ENCODE data around the gene ZFC3H1. TPM values are rescaled to one million over a fixed set of nuclear protein-coding genes. Genes with fewer than 3 reads are reported as not detected.

ZFC3H1 gene
- total and polyA plus RNA-seq, 5 donors = 12.4 to 29.5 (median 22.4) TPM

DNA sequence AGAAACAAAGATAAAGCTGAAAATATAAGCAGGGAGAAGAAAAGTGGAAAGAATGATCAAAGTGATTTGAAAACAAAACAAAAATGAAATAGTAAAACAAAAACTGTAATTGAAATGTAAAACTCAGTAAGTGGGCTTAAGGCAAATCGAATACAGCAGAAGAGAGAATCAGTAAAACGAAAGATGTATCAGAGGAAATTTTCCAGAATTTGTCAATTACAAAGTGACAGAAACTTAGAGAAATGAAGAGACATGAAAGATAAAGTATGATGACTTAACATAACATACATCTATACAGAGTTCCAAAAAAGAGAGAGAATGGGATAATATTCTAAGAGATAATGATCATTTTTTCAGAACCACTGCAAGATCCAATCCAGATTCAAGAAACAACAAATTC lies 10.5 kb downstream of the ZFC3H1 start:
- WGBS = 97% methylated on average over 2 of the region's 2 CpGs
- Histone ChIP-seq H3K9me3 (ENCODE audit: control insufficient read depth, low read length) (no peaks in the 10 kb centered on the region), H3K4me3 (ENCODE audit: low read length) (no peak overlapping the region), H3K27ac (ENCODE audit: low read length) (no peak overlapping the region), H3K27me3 (ENCODE audit: control insufficient read depth, insufficient read depth) (no peaks in the 10 kb centered on the region), H3K4me1 (ENCODE audit: control insufficient read depth, insufficient read depth, low read length) (peaks cover 2% of the 10 kb centered on the region)
- no peak for DNase-seq
- no peak for ATAC-seq
- intact Hi-C loops (cut with DNase I) = no loop called here

DNA sequence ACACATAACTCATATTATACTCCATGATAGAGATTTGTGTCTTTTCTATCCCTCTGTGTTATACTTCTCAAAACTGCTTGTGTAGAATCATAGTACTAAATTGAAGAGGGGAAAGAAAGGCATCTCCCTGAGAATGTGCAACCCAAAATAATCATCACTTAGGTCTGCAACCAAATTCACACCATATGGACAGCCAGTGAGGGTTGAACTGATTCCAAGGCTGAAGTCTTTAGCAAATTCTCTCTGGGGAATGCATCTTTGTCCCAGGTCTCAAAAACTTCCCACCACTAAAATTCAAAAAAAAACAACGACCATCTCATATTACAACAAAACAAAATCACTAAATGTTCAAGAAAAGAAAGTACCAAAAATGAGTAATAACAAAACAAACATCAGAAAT lies 11.0 kb downstream of the ZFC3H1 start:
- Histone ChIP-seq H3K4me3 (ENCODE audit: low read length) (no peak overlapping the region), H3K9me3 (ENCODE audit: control insufficient read depth, low read length) (no peaks in the 10 kb centered on the region), H3K27ac (ENCODE audit: low read length) (no peak overlapping the region), H3K4me1 (ENCODE audit: control insufficient read depth, insufficient read depth, low read length) (peaks cover 2% of the 10 kb centered on the region), H3K27me3 (ENCODE audit: control insufficient read depth, insufficient read depth) (no peaks in the 10 kb centered on the region)
- DNase-seq (no peak), ATAC-seq (no peak)
- intact Hi-C loops (cut with DNase I) = no loop called here
- 89% methylated on average over 1 of the region's 1 CpG for WGBS

DNA sequence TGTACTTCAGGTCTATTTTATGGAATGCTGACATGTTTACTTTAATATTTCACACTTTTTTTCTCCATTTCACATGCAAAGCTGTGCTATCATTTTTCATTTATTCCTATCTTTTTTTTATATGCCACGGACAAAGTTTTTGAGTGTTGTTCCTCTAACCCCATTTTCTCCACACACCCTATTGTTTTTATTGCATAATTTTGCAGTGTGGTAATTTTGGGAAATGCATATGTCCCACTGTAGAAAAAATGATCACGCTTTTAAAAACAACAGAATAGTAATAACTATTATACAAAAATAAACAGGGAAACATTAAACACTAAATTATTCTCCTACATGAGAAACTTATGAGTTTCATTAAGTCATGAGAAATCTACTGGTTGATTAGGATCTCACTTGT lies 14.2 kb downstream of the ZFC3H1 start:
- ATAC-seq = no peak
- WGBS = 79% methylated on average over 2 of the region's 2 CpGs
- intact Hi-C loops (cut with DNase I) = no loop called here

DNA sequence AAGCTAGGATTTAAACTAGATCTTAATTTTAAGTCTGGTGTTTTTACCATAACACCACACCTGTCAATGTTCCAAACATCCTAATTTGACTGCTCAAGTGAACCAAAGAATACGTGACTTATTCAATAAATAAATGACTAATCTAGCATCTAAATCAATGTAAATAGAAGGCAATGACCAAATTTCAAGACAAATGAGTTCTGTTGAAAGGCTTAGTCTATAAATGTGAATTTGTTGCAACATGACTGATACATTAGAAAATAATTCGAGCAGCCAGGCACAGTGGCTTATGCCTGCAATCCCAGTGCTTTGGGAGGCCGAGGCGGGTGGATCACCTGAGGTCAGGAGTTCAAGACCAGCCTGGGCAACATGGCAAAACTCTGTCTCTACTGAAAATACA lies 15.1 kb downstream of the ZFC3H1 start:
- 91% methylated on average over 4 of the region's 4 CpGs for WGBS
- ATAC-seq = no peak
- intact Hi-C loops (cut with DNase I) = no loop called here

More for the DNA sequence above, 14.2 kb downstream of the ZFC3H1 start:
- Histone ChIP-seq H3K27me3 (ENCODE audit: control insufficient read depth, insufficient read depth) (no peaks in the 10 kb centered on the region), H3K9me3 (ENCODE audit: control insufficient read depth, low read length) (no peaks in the 10 kb centered on the region), H3K4me3 (ENCODE audit: low read length) (no peak overlapping the region), H3K4me1 (ENCODE audit: control insufficient read depth, insufficient read depth, low read length) (peaks cover 2% of the 10 kb centered on the region), H3K27ac (ENCODE audit: low read length) (no peak overlapping the region)
- no peak for DNase-seq

DNA sequence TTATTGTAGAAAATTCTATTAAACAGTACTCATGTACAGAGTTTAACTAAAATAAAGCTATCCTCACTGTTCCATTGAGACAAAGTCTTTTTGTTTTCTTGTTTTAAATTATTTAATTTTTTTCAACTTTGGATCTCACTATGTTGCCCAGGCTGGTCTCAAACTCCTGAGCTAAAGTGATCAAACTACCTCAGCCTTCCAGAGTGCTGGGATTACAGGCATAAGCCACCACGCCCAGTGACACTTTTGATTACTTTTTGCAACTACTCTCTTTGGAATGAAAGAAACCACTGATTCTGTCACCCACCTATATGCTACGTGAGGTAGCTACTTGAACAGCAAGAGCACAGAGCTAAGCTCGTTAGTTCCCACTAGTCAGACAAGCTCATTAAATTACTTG lies 17.1 kb downstream of the ZFC3H1 start:
- Histone ChIP-seq H3K9me3 (ENCODE audit: control insufficient read depth, low read length) (no peaks in the 10 kb centered on the region), H3K27me3 (ENCODE audit: control insufficient read depth, insufficient read depth) (no peaks in the 10 kb centered on the region), H3K4me3 (ENCODE audit: low read length) (no peak overlapping the region), H3K27ac (ENCODE audit: low read length) (no peak overlapping the region), H3K4me1 (ENCODE audit: control insufficient read depth, insufficient read depth, low read length) (no peaks in the 10 kb centered on the region)
- no peak for ATAC-seq
- no peak for DNase-seq
- 97% methylated on average over 3 of the region's 3 CpGs for whole genome bisulfite sequencing
- intact Hi-C loops (cut with DNase I) = no loop called here

More for the DNA sequence above, 15.1 kb downstream of the ZFC3H1 start:
- H3K9me3 ChIP-seq (ENCODE audit: control insufficient read depth, low read length) = no peaks in the 10 kb centered on the region
- H3K27ac ChIP-seq (ENCODE audit: low read length) = no peak overlapping the region
- H3K27me3 ChIP-seq (ENCODE audit: control insufficient read depth, insufficient read depth) = no peaks in the 10 kb centered on the region
- no peaks in the 10 kb centered on the region for H3K4me1 ChIP-seq (ENCODE audit: control insufficient read depth, insufficient read depth, low read length)
- DNase-seq = no peak
- no peak overlapping the region for H3K4me3 ChIP-seq (ENCODE audit: low read length)

DNA sequence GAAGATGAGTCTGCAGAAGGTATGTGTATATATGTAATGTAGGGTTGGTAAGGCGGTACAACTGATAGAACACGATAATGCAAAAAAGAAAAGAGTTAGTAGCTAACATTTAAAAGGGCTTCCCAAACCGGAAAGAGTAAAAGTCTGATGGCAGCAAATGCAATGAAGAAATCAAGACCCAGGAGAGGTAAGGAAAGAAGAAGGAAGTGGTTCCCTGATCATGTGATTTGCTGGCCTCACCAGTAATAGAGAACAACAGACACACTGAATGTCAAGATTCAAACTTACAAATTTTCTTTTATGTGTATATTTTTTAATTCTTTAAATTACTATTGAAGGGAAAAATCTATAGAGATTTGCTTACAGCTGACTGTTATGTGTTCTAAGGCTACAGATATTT lies 18.4 kb downstream of the ZFC3H1 start:
- intact Hi-C loops (cut with DNase I) = no loop called here
- H3K27ac ChIP-seq (ENCODE audit: low read length) = no peak overlapping the region

DNA sequence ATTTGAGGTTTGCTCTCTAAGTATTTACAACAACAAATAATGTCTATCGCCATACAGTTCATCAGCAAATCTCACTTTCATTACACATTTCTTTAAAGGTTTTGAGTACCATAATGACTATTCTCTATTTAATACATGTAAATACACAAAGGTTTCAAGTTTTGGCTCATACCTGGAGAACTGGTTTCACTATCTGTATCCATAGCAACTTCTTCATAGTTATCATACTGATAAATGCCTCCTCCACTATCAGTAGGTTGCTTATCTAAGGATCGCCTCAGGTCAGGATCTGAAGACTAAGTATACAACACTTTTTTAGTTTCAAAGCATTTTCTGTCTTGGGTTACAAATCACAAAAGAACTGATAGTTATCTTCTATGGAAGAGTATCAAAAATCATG lies 21.4 kb downstream of the ZFC3H1 start:
- Histone ChIP-seq H3K27me3 (ENCODE audit: control insufficient read depth, insufficient read depth) (no peaks in the 10 kb centered on the region), H3K4me1 (ENCODE audit: control insufficient read depth, insufficient read depth, low read length) (no peaks in the 10 kb centered on the region), H3K27ac (ENCODE audit: low read length) (no peak overlapping the region), H3K9me3 (ENCODE audit: control insufficient read depth, low read length) (no peaks in the 10 kb centered on the region), H3K4me3 (ENCODE audit: low read length) (no peak overlapping the region)
- DNase-seq (no peak), ATAC-seq (no peak)
- 81% methylated on average over 2 of the region's 2 CpGs for WGBS
- intact Hi-C loops (cut with DNase I) = no loop called here

More for the DNA sequence above, 18.4 kb downstream of the ZFC3H1 start:
- H3K4me3 ChIP-seq (ENCODE audit: low read length) = no peak overlapping the region
- DNase-seq (no peak), ATAC-seq (no peak)
- 82% methylated on average over 3 of the region's 3 CpGs for WGBS
- H3K27me3 ChIP-seq (ENCODE audit: control insufficient read depth, insufficient read depth) = no peaks in the 10 kb centered on the region
- H3K4me1 ChIP-seq (ENCODE audit: control insufficient read depth, insufficient read depth, low read length) = no peaks in the 10 kb centered on the region
- H3K9me3 ChIP-seq (ENCODE audit: control insufficient read depth, low read length) = no peaks in the 10 kb centered on the region

DNA sequence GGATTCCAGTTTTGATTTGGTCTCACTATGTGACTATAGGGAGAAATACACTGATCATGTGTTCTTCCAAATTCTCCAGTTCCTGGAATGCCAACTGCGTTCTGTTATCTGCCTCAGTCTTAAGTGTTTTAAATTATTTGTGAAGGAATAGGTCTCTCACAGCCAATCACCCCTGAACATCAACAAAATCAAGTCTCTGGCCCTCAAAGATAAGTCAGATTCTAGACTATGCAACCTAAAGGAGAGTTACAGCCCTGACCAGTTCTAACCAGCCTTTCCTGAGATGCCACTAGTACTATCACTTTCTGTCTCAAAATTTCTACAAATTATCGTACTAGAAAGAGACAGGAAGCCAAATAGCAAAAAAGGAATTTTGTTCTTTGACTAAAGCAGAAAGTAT lies 22.3 kb downstream of the ZFC3H1 start:
- no peaks in the 10 kb centered on the region for H3K4me1 ChIP-seq (ENCODE audit: control insufficient read depth, insufficient read depth, low read length)
- intact Hi-C loops (cut with DNase I) = no loop called here
- no peaks in the 10 kb centered on the region for H3K9me3 ChIP-seq (ENCODE audit: control insufficient read depth, low read length)
- ATAC-seq (no peak), DNase-seq (no peak)
- no peak overlapping the region for H3K27ac ChIP-seq (ENCODE audit: low read length)
- H3K27me3 ChIP-seq (ENCODE audit: control insufficient read depth, insufficient read depth) = no peaks in the 10 kb centered on the region
- H3K4me3 ChIP-seq (ENCODE audit: low read length) = no peak overlapping the region
- WGBS = 61% methylated on average over 2 of the region's 2 CpGs

DNA sequence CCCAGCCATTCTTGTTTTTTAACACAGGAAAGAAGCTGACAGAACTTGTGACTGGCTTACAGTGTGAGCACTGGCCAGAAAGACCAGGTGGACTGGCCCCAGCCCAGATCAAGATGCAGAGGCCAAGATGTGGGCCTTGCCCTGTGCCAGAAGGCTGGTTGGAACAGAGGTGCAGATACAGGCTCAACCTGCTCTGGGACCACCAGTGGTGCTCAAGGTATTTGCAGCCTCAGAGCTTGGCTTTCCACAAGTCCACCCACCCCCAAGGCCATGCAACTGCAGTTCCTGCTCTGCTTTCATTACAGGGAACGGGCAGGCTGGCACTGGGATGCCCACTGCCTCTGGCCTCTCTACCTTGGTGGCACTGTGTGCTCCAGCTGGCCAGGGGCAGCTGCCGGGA lies 23.3 kb downstream of the ZFC3H1 start:
- Histone ChIP-seq H3K27me3 (ENCODE audit: control insufficient read depth, insufficient read depth) (no peaks in the 10 kb centered on the region), H3K9me3 (ENCODE audit: control insufficient read depth, low read length) (no peaks in the 10 kb centered on the region), H3K27ac (ENCODE audit: low read length) (no peak overlapping the region), H3K4me3 (ENCODE audit: low read length) (no peak overlapping the region), H3K4me1 (ENCODE audit: control insufficient read depth, insufficient read depth, low read length) (no peaks in the 10 kb centered on the region)
- no peak for ATAC-seq
- 95% methylated on average over 2 of the region's 2 CpGs for WGBS
- DNase-seq = no peak
- intact Hi-C loops (cut with DNase I) = no loop called here

DNA sequence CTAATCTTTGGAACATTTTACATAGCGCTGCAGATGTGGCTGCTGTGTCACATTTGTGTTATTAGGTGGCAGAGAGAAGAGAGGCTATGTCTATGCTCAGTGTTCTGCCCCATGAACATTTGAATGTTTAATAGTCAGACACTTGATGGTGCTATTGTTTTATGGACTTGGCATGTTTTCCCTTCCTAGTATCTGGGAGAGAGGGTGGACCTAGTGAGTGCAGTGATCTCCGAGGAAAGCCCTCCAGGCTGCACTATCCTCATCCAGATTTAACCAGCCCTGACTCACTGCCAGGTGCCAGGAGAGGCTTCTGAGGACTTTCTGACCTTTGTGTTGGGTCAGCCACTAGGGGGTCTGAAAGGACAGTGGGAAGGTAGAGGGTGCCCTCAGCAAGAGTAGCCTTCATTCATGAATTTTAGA lies 24.3 kb downstream of the ZFC3H1 start:
- no peak for DNase-seq
- H3K9me3 ChIP-seq (ENCODE audit: control insufficient read depth, low read length) = no peaks in the 10 kb centered on the region
- no peaks in the 10 kb centered on the region for H3K27me3 ChIP-seq (ENCODE audit: control insufficient read depth, insufficient read depth)
- ATAC-seq = peak in 1 of 2 donors; percentile 33
- H3K4me1 ChIP-seq (ENCODE audit: control insufficient read depth, insufficient read depth, low read length) = no peaks in the 10 kb centered on the region
- no peak overlapping the region for H3K27ac ChIP-seq (ENCODE audit: low read length)
- WGBS = 63% methylated on average over 2 of the region's 2 CpGs
- no peak overlapping the region for H3K4me3 ChIP-seq (ENCODE audit: low read length)
- intact Hi-C loops (cut with DNase I) = no loop called here

DNA sequence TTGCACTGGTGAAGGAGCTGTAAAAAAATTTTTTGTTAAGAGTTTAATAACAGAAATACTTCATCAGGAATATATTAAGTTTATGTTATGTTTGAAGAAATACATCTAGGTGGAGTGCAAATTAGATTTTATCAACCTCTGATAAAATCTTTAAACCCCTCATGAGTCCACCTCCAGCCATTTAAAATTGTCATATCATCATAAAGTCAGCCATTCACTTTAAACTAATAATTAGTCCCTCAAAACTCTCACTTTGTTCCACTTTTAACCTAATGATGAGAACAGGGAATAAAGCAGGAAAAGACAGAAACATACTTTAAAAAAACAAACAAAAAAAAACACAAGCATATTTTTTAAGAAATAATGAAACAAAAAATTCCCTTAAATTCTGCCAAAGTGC lies 25.1 kb downstream of the ZFC3H1 start:
- H3K27me3 ChIP-seq (ENCODE audit: control insufficient read depth, insufficient read depth) = no peaks in the 10 kb centered on the region
- no peak overlapping the region for H3K4me3 ChIP-seq (ENCODE audit: low read length)
- ATAC-seq (no peak), DNase-seq (no peak)
- H3K4me1 ChIP-seq (ENCODE audit: control insufficient read depth, insufficient read depth, low read length) = no peaks in the 10 kb centered on the region
- H3K9me3 ChIP-seq (ENCODE audit: control insufficient read depth, low read length) = no peaks in the 10 kb centered on the region
- intact Hi-C loops (cut with DNase I) = no loop called here
- H3K27ac ChIP-seq (ENCODE audit: low read length) = no peak overlapping the region

DNA sequence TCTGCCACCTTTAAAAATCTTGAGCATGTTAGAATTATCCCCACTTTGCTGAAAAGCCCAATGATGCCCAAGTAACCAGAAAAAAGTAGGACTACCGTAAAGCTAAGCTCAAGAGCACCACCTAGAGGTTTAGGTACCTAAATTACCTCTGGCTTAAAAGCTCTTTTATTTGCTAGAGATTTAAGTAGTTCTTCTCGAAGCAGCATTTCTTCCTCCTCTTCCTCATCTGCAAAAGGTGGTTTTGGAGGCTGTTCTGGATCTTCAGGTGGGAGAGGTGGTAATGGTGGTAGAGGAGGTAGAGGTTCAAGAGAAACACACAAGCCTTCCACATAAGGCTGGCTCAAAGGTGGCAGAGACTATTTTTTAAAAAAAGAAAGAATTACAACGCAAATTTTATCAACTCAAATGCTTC lies 26.9 kb downstream of the ZFC3H1 start:
- Histone ChIP-seq H3K27me3 (ENCODE audit: control insufficient read depth, insufficient read depth) (no peaks in the 10 kb centered on the region), H3K9me3 (ENCODE audit: control insufficient read depth, low read length) (no peaks in the 10 kb centered on the region), H3K4me1 (ENCODE audit: control insufficient read depth, insufficient read depth, low read length) (no peaks in the 10 kb centered on the region), H3K4me3 (ENCODE audit: low read length) (no peak overlapping the region), H3K27ac (ENCODE audit: low read length) (no peak overlapping the region)
- 28% methylated on average over 3 of the region's 3 CpGs for WGBS
- no peak for ATAC-seq
- no peak for DNase-seq
- intact Hi-C loops (cut with DNase I) = no loop called here
